ENCODE measurements around the gene SERPIND1.

SERPIND1 gene

DNA sequence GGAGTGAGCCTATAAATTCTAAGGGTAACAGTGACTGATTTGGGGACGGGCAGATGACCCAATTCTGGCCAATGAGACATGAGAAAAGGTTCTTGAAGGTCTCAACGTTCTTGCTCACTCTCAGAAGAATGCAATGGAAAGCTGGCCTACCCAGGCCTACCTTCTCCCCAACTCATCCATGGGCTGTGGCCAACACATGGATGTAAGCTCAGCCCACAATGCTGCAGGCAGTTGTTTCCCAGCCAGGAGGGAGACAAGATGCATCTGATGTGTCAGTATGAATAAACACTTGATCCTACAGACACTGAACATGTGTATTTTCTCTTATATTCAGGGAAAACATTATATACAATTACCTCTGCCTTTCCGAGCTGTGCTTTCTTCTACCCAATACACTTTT, 60.3 kb downstream of the SERPIND1 start:
- TF ChIP-seq, protein P1, sequence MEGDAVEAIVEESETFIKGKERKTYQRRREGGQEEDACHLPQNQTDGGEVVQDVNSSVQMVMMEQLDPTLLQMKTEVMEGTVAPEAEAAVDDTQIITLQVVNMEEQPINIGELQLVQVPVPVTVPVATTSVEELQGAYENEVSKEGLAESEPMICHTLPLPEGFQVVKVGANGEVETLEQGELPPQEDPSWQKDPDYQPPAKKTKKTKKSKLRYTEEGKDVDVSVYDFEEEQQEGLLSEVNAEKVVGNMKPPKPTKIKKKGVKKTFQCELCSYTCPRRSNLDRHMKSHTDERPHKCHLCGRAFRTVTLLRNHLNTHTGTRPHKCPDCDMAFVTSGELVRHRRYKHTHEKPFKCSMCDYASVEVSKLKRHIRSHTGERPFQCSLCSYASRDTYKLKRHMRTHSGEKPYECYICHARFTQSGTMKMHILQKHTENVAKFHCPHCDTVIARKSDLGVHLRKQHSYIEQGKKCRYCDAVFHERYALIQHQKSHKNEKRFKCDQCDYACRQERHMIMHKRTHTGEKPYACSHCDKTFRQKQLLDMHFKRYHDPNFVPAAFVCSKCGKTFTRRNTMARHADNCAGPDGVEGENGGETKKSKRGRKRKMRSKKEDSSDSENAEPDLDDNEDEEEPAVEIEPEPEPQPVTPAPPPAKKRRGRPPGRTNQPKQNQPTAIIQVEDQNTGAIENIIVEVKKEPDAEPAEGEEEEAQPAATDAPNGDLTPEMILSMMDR (conservative IDR thresholded peaks at IDR 0.05; ENCODE audit: control insufficient read depth, insufficient read depth, low read depth, low read length): no peak
- H3K4me3 ChIP-seq (ENCODE audit: control insufficient read depth, low read depth, low read length): no peak overlapping the region
- no peak for DNase-seq (ENCODE audit: low read depth)

DNA sequence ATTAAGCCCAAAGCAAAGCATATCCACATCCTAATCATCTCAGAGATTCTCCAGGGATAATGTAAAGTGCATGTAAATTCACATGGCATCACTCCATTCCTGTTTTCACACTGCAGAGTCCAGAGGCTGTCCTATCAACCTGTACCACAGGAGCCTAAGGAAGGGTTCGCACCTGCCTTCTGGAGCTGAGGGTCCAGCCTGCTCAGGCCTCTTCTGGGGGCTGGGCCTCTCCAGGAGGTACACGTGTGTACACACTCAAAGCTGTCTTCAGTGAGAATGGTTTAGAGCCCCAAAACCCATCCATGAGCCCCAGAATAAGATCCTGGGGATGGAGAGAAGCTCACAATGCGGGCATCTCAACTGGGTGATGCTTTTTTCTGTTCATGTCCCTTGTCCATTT, 60.8 kb downstream of the SERPIND1 start:
- TF ChIP-seq, protein P1 (conservative IDR thresholded peaks at IDR 0.05; ENCODE audit: control insufficient read depth, insufficient read depth, low read depth, low read length): no peak
- no peak for DNase-seq (ENCODE audit: low read depth)
- no peak overlapping the region for H3K4me3 ChIP-seq (ENCODE audit: control insufficient read depth, low read depth, low read length)
